ENCODE data around the gene PARP1. TPM values are rescaled to one million over a fixed set of nuclear protein-coding genes. Genes with fewer than 3 reads are reported as not detected.

The PARP1 gene
- total RNA-seq, 1 experiment from 2014 or later, result 127 TPM

GRCh38 chr1:226322986-226323385, 84.9 kb downstream of the PARP1 start:
- CTCF ChIA-PET, result interaction anchor here (0.6 to 0.7 kb wide), 2 partner anchors 178 to 270 kb away, joined by 3 to 5 read pairs; no protein-coding TSS in a partner anchor
- Histone ChIP-seq H3K36me3 (ENCODE audit: control insufficient read depth, insufficient read depth, low read length) (no peaks in the 10 kb centered on the region), H3K9me3 (ENCODE audit: control insufficient read depth, insufficient read depth, low read depth, low read length) (no peaks in the 10 kb centered on the region), H3K27me3 (ENCODE audit: control insufficient read depth, insufficient read depth, low read length) (no peaks in the 10 kb centered on the region), H3K4me1 (ENCODE audit: control insufficient read depth, insufficient read depth, low read length) (no peaks in the 10 kb centered on the region), H3K27ac (ENCODE audit: low read length) (no peak overlapping the region), H3K4me3 (ENCODE audit: low read depth in 2 of 2, low read length in 2 of 2) (no peak overlapping the region)
- DNase-seq (ENCODE audit: low read depth, low spot score) (no peak), ATAC-seq (no peak)
- BruUV-seq (replicated peaks), result no TSS peak
- no peak for TF ChIP-seq POLR2AphosphoS5 (IDR thresholded peaks at IDR 0.05; ENCODE audit: low read depth, low read length)
- TF ChIP-seq TCF7L2 (IDR thresholded peaks at IDR 0.05; ENCODE audit: low read depth, low read length), result no peak
- no peak for TF ChIP-seq SIN3A (IDR thresholded peaks at IDR 0.05; ENCODE audit: borderline replicate concordance, insufficient read depth, low read depth, low read length)
- no peak for TF ChIP-seq REST (IDR thresholded peaks at IDR 0.05; ENCODE audit: insufficient read depth in 1 of 2, low read depth in 2 of 2, low read length in 1 of 2)
- no peak for TF ChIP-seq CTCF (IDR thresholded peaks at IDR 0.05)
- POLR2A ChIA-PET, result interaction anchor here (0.6 kb wide), 1 partner anchor 71 kb away, joined by 3 read pairs; no protein-coding TSS in a partner anchor
- intact Hi-C loops (cut with micrococcal nuclease; ENCODE audit: unreplicated experiment) (no loop called here), in situ Hi-C loops (cut with HindIII; ENCODE audit: low pct_unique_long_range_greater_than_20kb, low sequenced_read_pairs) (no loop called here)

GRCh38 chr1:226320930-226321329, 87.0 kb downstream of the PARP1 start:
- Histone ChIP-seq H3K27ac (ENCODE audit: low read length) (no peak overlapping the region), H3K4me3 (ENCODE audit: low read depth in 2 of 2, low read length in 2 of 2) (no peak overlapping the region), H3K36me3 (ENCODE audit: control insufficient read depth, insufficient read depth, low read length) (no peaks in the 10 kb centered on the region), H3K27me3 (ENCODE audit: control insufficient read depth, insufficient read depth, low read length) (no peaks in the 10 kb centered on the region), H3K4me1 (ENCODE audit: control insufficient read depth, insufficient read depth, low read length) (no peaks in the 10 kb centered on the region), H3K9me3 (ENCODE audit: control insufficient read depth, insufficient read depth, low read depth, low read length) (no peaks in the 10 kb centered on the region)
- ChIA-PET CTCF (interaction anchor here (0.5 kb wide), 1 partner anchor 20 kb away, joined by 9 read pairs; no protein-coding TSS in a partner anchor), POLR2A (interaction anchor here (0.6 kb wide), 1 partner anchor 72 kb away, joined by 5 read pairs; no protein-coding TSS in a partner anchor)
- in situ Hi-C loops (cut with HindIII; ENCODE audit: low pct_unique_long_range_greater_than_20kb, low sequenced_read_pairs) (no loop called here), intact Hi-C loops (cut with micrococcal nuclease; ENCODE audit: unreplicated experiment) (no loop called here)
- ATAC-seq (no peak), DNase-seq (ENCODE audit: low read depth, low spot score) (no peak)
- TF ChIP-seq REST (IDR thresholded peaks at IDR 0.05; ENCODE audit: insufficient read depth in 1 of 2, low read depth in 2 of 2, low read length in 1 of 2), result no peak
- TF ChIP-seq TCF7L2 (IDR thresholded peaks at IDR 0.05; ENCODE audit: low read depth, low read length), result no peak
- no peak for TF ChIP-seq SIN3A (IDR thresholded peaks at IDR 0.05; ENCODE audit: borderline replicate concordance, insufficient read depth, low read depth, low read length)
- TF ChIP-seq POLR2AphosphoS5 (IDR thresholded peaks at IDR 0.05; ENCODE audit: low read depth, low read length), result no peak
- no peak for TF ChIP-seq CTCF (IDR thresholded peaks at IDR 0.05)
- no TSS peak for BruUV-seq (replicated peaks)
